GM12878 (cell line): ENCODE data around the gene ENPP1. TPM values are rescaled to one million over a fixed set of nuclear protein-coding genes. Genes with fewer than 3 reads are reported as not detected.

Experiments
- ATAC-seq: fragments of 200-7000 bp; cut with Tn5 transposase; 3 replicates; pipeline ENCODE4 v1.9.1; 2020; ENCODE audit warnings: mild to moderate bottlenecking, moderate library complexity
- BruUV-seq: library from RNA; stranded (reverse); fragments of 400-500 nt; replicated peaks from 2 replicates; lab custom pipeline; 2021; lab: Mats Ljungman, UMichigan
- CTCF ChIA-PET: fragments of 300-600 bp; sonication (Branson Sonifier 250); formaldehyde crosslinking; extraction: SDS; loops from one replicate; lab custom pipeline; 2021; ENCODE audit warnings: inconsistent platforms; lab: Yijun Ruan, JAX
- POLR2A ChIA-PET: fragments of 350-600 bp; formaldehyde crosslinking; extraction: SDS; loops from one replicate; lab custom pipeline; 2021; ENCODE audit warnings: inconsistent platforms; lab: Charles Lee
- RAD21 ChIA-PET: fragments of 300-600 bp; sonication (Branson Sonifier 250); formaldehyde crosslinking; loops from one replicate; lab custom pipeline; 2023; ENCODE audit warnings: antibody characterized with exemption; ENCODE audit not compliant: unreplicated experiment; lab: Charles Lee
- SMC1A ChIA-PET: fragments of 300-600 bp; sonication (Branson Sonifier 250); formaldehyde crosslinking; loops from one replicate; lab custom pipeline; 2023; ENCODE audit not compliant: unreplicated experiment, uncharacterized antibody; lab: Charles Lee
- DNase-seq: peaks from one replicate; pipeline ENCODE4 v3.0.0-alpha.2; 2011; ENCODE audit warnings: low read depth, low spot score
- FAIRE-seq: peaks from 3 replicates; lab custom pipeline; 2011; peaks lifted over from hg19 to GRCh38; lab: Jason Lieb, UNC
- H2AFZ ChIP-seq: 2 replicates; pipeline ENCODE4 v1.6.0; 2011; ENCODE audit warnings: low read depth, low read length, control low read depth; ENCODE audit not compliant: control insufficient read depth
- H3K27ac ChIP-seq: 2 replicates; pipeline ENCODE4 v1.5.1; 2011; ENCODE audit warnings: control low read depth; ENCODE audit not compliant: control insufficient read depth, insufficient read depth
- H3K27me3 ChIP-seq, 2 experiments: replicated peaks in 1 of 2; 2 replicates each; pipeline versions ENCODE4 v1.6.0 to v1.6.1; 2011; ENCODE audit warnings: low read length in 1 of 2; ENCODE audit not compliant: control insufficient read depth in 2 of 2, insufficient read depth in 2 of 2
- H3K36me3 ChIP-seq, 2 experiments: 2 replicates each; pipeline ENCODE4 v1.5.1; 2011; ENCODE audit warnings: low read length in 1 of 2; ENCODE audit not compliant: control insufficient read depth in 2 of 2, insufficient read depth in 2 of 2
- H3K4me1 ChIP-seq: 2 replicates; pipeline ENCODE4 v1.6.1; 2011; ENCODE audit warnings: mild to moderate bottlenecking, low read length, moderate library complexity, mixed read lengths; ENCODE audit not compliant: control insufficient read depth, insufficient read depth
- H3K4me2 ChIP-seq: 2 replicates; pipeline ENCODE4 v1.6.0; 2011; ENCODE audit warnings: control low read depth; ENCODE audit not compliant: control insufficient read depth, insufficient read depth
- H3K4me3 ChIP-seq: fragments of 200-600 bp; sonication (generic); 2 replicates; pipeline ENCODE4 v1.5.1; 2016
- H3K79me2 ChIP-seq: 2 replicates; pipeline ENCODE4 v1.6.0; 2011; ENCODE audit warnings: low read length; ENCODE audit not compliant: control insufficient read depth, insufficient read depth
- H3K9ac ChIP-seq: 2 replicates; pipeline ENCODE4 v1.8.0; 2011; ENCODE audit warnings: low read length, control low read depth, mixed read lengths; ENCODE audit not compliant: control insufficient read depth, insufficient read depth
- H3K9me3 ChIP-seq: replicated peaks from 3 replicates; pipeline ENCODE4 v1.5.1; 2011; ENCODE audit warnings: mild to moderate bottlenecking, low read length; ENCODE audit not compliant: control insufficient read depth, insufficient read depth
- H4K20me1 ChIP-seq: 2 replicates; pipeline ENCODE4 v1.6.0; 2011; ENCODE audit not compliant: control insufficient read depth, insufficient read depth
- CEBPB ChIP-seq, 2 experiments: fragments of 150-350 bp in 1 of 2; IDR thresholded peaks; 2 replicates each; pipeline ENCODE4 v1.6.1; 2012 to 2014; ENCODE audit warnings: low read depth in 2 of 2, low read length in 2 of 2, borderline replicate concordance in 1 of 2, inconsistent platforms in 1 of 2
- CHD4 ChIP-seq: fragments of 200-600 bp; sonication (generic); IDR thresholded peaks from 2 replicates; pipeline ENCODE4 v1.6.1; 2016; ENCODE audit warnings: mild to moderate bottlenecking
- SMARCA5 ChIP-seq: fragments of 450-650 bp; IDR thresholded peaks from 2 replicates; pipeline ENCODE4 v1.6.1; 2017; ENCODE audit warnings: mild to moderate bottlenecking
- SMC3 ChIP-seq: IDR thresholded peaks from 2 replicates; pipeline ENCODE4 v1.6.1; 2011; ENCODE audit warnings: low read length, improper control_type of control experiment, borderline replicate concordance
- WGBS: methylation state at CpG from one replicate; pipeline ENCODE4 v1.1.6; 2016; ENCODE audit warnings: low lambda C conversion rate; ENCODE audit not compliant: insufficient replicate concordance, insufficient coverage; ENCODE audit errors: missing lambda C conversion rate; 5-methylcytosine and 5-hydroxymethylcytosine counted together
- in situ Hi-C: fragments of 300-500 bp; cut with MboI; formaldehyde crosslinking; loops from 9 replicates; pipeline ENCODE4 v1.14.3; 2018; ENCODE audit warnings: mixed read lengths
- intact Hi-C: fragments of 100-400 bp; cut with micrococcal nuclease; formaldehyde crosslinking; loops from one replicate; pipeline ENCODE4 v1.14.2; 2022; ENCODE audit not compliant: unreplicated experiment
- polyA plus RNA-seq, 11 experiments: library from polyadenylated mRNA; depleted of rRNA in 4 of 11; unstranded in 6 of 11; stranded (reverse) in 5 of 11; fragments of >200 nt; fragmentation: Nextera tagmentation in 4 of 11; fragmentation: Illumina TruSeq in 1 of 11; extraction: Ambion mirVana in 4 of 11; extraction: Trizol in 1 of 11; gene quantifications; 1 replicate in 1 of 11; 2 replicates in 10 of 11; pipeline versions ENCODE4 v1.2.1 to v1.2.3, GENCODE V29; 2011 to 2016; ENCODE audit warnings: inconsistent platforms in 2 of 11, missing spikeins in 2 of 11, low read depth in 1 of 11
- total RNA-seq, 4 experiments: library from RNA; depleted of rRNA in 3 of 4; stranded (reverse); fragments of >200 nt in 3 of 4; fragmentation: Illumina TruSeq in 1 of 4; extraction: Trizol in 1 of 4; gene quantifications; 2 replicates each; pipeline versions ENCODE4 v1.2.1 to v1.2.3, GENCODE V29; 2013 to 2021
- TF ChIP-seq, protein P1 (sequence below), 3 experiments: IDR thresholded peaks in 2 of 3; conservative IDR thresholded peaks in 1 of 3; 2 replicates each; pipeline ENCODE4 v1.5.1; 2011; ENCODE audit warnings: low read depth in 3 of 3, low read length in 3 of 3, mild to moderate bottlenecking in 3 of 3, control low read depth in 2 of 3, moderate library complexity in 2 of 3, inconsistent platforms in 1 of 3, mixed read lengths in 1 of 3; ENCODE audit not compliant: control insufficient read depth in 2 of 3, insufficient read depth in 1 of 3; ENCODE audit errors: extremely low read depth in 1 of 3

Gene ENPP1
- total and polyA plus RNA-seq, 10 of the 15 experiments (the other 5 are each of a cell fraction or from before 2014, with no cell fraction given): 0.03 to 0.05 TPM; not detected in 8

DNA sequence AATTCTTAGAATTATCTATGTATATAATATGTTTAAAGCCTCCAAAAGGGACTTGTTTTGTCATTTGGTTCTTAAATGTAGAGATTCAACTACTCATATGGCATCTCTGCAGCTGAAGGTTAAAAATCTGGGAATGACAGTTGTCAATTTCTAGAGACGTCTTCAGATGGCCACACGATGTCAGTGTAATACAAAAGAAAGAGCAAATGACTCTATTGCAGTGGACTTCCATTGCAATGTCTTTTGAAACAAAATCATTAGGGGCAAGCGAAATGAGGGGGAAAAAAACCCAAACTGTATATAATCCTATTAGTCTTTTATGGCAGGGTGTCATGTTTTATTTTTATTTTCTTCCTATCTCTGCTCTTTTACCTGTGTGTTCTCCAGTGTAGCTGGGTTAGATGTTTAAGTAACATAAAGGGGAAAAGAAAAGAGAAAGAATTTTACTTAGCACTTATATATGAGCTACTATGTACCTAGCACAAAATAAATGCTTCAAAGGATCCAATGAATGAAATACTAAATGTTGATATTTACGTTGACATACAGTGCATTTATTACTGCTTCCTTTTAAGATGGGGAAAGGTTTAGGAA, 117.2 kb downstream of the ENPP1 start (continued):
- TF ChIP-seq SMC3: peak; percentile 28; the same call in 1 of the 2 replicates

DNA sequence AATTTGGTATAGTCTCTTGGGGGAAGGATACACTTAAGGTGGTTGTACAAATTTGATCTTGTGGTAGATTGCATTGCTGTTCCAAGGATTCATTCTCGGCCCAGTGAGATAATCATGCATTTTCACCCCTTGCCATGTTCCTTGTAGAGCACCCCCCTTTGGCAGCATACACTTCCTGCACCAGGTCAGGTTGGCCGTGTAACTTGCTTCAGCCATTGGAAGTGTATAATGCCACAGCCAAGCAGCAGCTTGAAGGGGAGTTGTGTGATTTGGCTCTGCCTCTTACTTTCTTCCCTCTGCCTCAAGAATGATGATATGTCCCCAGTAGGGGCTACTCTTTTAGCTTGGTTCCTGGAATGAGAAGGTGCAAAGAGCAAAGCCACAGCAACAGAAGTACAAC, 121.4 kb downstream of the ENPP1 start:
- ChIA-PET RAD21 (no interaction called here), POLR2A (no interaction called here), CTCF (interaction anchor here (1.1 kb wide), 1 partner anchor 14 kb away, joined by 3 read pairs; no protein-coding TSS in a partner anchor), SMC1A (no interaction called here)
- no peak overlapping the region for H3K4me2 ChIP-seq
- no peaks in the 10 kb centered on the region; a peak in 1 of 4 replicates for H3K27me3 ChIP-seq
- no peak for DNase-seq
- no peak overlapping the region for H3K9ac ChIP-seq
- H2AFZ ChIP-seq: no peak overlapping the region
- H3K79me2 ChIP-seq: no peaks in the 10 kb centered on the region
- no peaks in the 10 kb centered on the region for H3K4me1 ChIP-seq
- H4K20me1 ChIP-seq: no peaks in the 10 kb centered on the region
- intact Hi-C loops (loop anchor here (10.0 kb wide), 1 partner anchor 366 kb away; no protein-coding TSS in a partner anchor), in situ Hi-C loops (no loop called here)
- ATAC-seq: no peak
- no peak overlapping the region for H3K27ac ChIP-seq
- H3K9me3 ChIP-seq: no peaks in the 10 kb centered on the region
- no peaks in the 10 kb centered on the region for H3K36me3 ChIP-seq
- TF ChIP-seq SMARCA5 (no peak), CHD4 (no peak), CEBPB (IDR thresholded peaks at IDR 0.05; ENCODE audit: borderline replicate concordance in 1 of 2, low read depth in 2 of 2, low read length in 2 of 2) (no peak)
- TF ChIP-seq, protein P1, sequence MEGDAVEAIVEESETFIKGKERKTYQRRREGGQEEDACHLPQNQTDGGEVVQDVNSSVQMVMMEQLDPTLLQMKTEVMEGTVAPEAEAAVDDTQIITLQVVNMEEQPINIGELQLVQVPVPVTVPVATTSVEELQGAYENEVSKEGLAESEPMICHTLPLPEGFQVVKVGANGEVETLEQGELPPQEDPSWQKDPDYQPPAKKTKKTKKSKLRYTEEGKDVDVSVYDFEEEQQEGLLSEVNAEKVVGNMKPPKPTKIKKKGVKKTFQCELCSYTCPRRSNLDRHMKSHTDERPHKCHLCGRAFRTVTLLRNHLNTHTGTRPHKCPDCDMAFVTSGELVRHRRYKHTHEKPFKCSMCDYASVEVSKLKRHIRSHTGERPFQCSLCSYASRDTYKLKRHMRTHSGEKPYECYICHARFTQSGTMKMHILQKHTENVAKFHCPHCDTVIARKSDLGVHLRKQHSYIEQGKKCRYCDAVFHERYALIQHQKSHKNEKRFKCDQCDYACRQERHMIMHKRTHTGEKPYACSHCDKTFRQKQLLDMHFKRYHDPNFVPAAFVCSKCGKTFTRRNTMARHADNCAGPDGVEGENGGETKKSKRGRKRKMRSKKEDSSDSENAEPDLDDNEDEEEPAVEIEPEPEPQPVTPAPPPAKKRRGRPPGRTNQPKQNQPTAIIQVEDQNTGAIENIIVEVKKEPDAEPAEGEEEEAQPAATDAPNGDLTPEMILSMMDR (IDR thresholded peaks at IDR 0.05 in 2 of 3, conservative IDR thresholded peaks at IDR 0.05 in 1 of 3; ENCODE audit: control insufficient read depth in 2 of 3, extremely low read depth in 1 of 3, insufficient read depth in 1 of 3, low read depth in 3 of 3, low read length in 3 of 3): peak in 1 of 3 experiments; percentile 6; a peak in 1 of 6 replicates
- no TSS peak for BruUV-seq
- WGBS: 4% methylated on average over 2 of the region's 2 CpGs
- H3K4me3 ChIP-seq: no peak overlapping the region
- no peak for FAIRE-seq
